ENCODE data around the gene TSPEAR.
"Not testable (repeated sequence)": the region's sequence is repeated elsewhere in the genome, so short reads cannot be mapped to it uniquely, and the experiment has no call there.

TSPEAR gene

GRCh38 chr21:44612669-44613229 is 98.6 kb downstream of the TSPEAR start:
- TF ChIP-seq CTCF (IDR thresholded peaks at IDR 0.05; ENCODE audit: low read depth, low read length), result no peak
- TF ChIP-seq POLR2A (IDR thresholded peaks at IDR 0.05; ENCODE audit: extremely low read depth, insufficient read length), result no peak
- no peak for TF ChIP-seq MYC (IDR thresholded peaks at IDR 0.05; ENCODE audit: low read depth, low read length)
- no peak for TF ChIP-seq MAX (IDR thresholded peaks at IDR 0.05; ENCODE audit: low read depth, low read length)
- H3K4me3 ChIP-seq (ENCODE audit: low read depth, low read length), result no peak overlapping the region
- DNase-seq (ENCODE audit: low read depth), result no peak

- no peak for DNase-seq (ENCODE audit: low read depth)
- TF ChIP-seq MAX (IDR thresholded peaks at IDR 0.05; ENCODE audit: low read depth, low read length) (no peak), MYC (IDR thresholded peaks at IDR 0.05; ENCODE audit: low read depth, low read length) (no peak), CTCF (IDR thresholded peaks at IDR 0.05; ENCODE audit: low read depth, low read length) (no peak), POLR2A (IDR thresholded peaks at IDR 0.05; ENCODE audit: extremely low read depth, insufficient read length) (no peak)
- no peak within 1 kb of the TSS for H3K4me3 ChIP-seq (ENCODE audit: low read depth, low read length)
These were observed 99.3 kb downstream of the TSPEAR start, which contains the start of gene KRTAP10-8 for GRCh38 chr21:44612029-44612486. Gene KRTAP10-8 (plus strand): TSS chr21:44612079. CDS start chr21:44612101, 22 bp downstream.

- no peak overlapping the region for H3K4me3 ChIP-seq (ENCODE audit: low read depth, low read length)
- DNase-seq (ENCODE audit: low read depth), result no peak
- TF ChIP-seq POLR2A (IDR thresholded peaks at IDR 0.05; ENCODE audit: extremely low read depth, insufficient read length) (no peak), MYC (IDR thresholded peaks at IDR 0.05; ENCODE audit: low read depth, low read length) (no peak), MAX (IDR thresholded peaks at IDR 0.05; ENCODE audit: low read depth, low read length) (no peak), CTCF (IDR thresholded peaks at IDR 0.05; ENCODE audit: low read depth, low read length) (no peak)
These were observed 99.8 kb downstream of the TSPEAR start for GRCh38 chr21:44611551-44611950.

GRCh38 chr21:44610157-44610843 is 101.1 kb downstream of the TSPEAR start:
- H3K4me3 ChIP-seq (ENCODE audit: low read depth, low read length); DNase-seq (ENCODE audit: low read depth): not testable (repeated sequence)

GRCh38 chr21:44609193-44609592 is 102.2 kb downstream of the TSPEAR start:
- no peak for TF ChIP-seq MYC (IDR thresholded peaks at IDR 0.05; ENCODE audit: low read depth, low read length)
- no peak for TF ChIP-seq MAX (IDR thresholded peaks at IDR 0.05; ENCODE audit: low read depth, low read length)
- no peak for TF ChIP-seq POLR2A (IDR thresholded peaks at IDR 0.05; ENCODE audit: extremely low read depth, insufficient read length)
- no peak for TF ChIP-seq CTCF (IDR thresholded peaks at IDR 0.05; ENCODE audit: low read depth, low read length)

GRCh38 chr21:44606495-44606894 is 104.9 kb downstream of the TSPEAR start:
- TF ChIP-seq CTCF (IDR thresholded peaks at IDR 0.05; ENCODE audit: low read depth, low read length) (no peak), MAX (IDR thresholded peaks at IDR 0.05; ENCODE audit: low read depth, low read length) (no peak), POLR2A (IDR thresholded peaks at IDR 0.05; ENCODE audit: extremely low read depth, insufficient read length) (no peak), MYC (IDR thresholded peaks at IDR 0.05; ENCODE audit: low read depth, low read length) (no peak)
- H3K4me3 ChIP-seq (ENCODE audit: low read depth, low read length), result no peak overlapping the region

More at GRCh38 chr21:44609193-44609592, 102.2 kb downstream of the TSPEAR start:
- no peak overlapping the region for H3K4me3 ChIP-seq (ENCODE audit: low read depth, low read length)
- no peak for DNase-seq (ENCODE audit: low read depth)

More at GRCh38 chr21:44606495-44606894, 104.9 kb downstream of the TSPEAR start:
- DNase-seq (ENCODE audit: low read depth), result no peak

Data from NB4 (cell line).